SK-N-SH treated with all-trans-retinoic acid at 6 μM for 48 hours (cell line): ENCODE measurements around the gene JAML.
A peak's percentile ranks its signal among the peaks of the same experiment; 100 is the strongest.

ENCODE experiments used
- ATAC-seq: fragments of 200-7000 bp; cut with Tn5 transposase; 3 replicates; pipeline ENCODE4 v1.9.1; 2020; ENCODE audit warnings: mild to moderate bottlenecking, moderate library complexity
- ARNTL ChIP-seq: fragments of 450-650 bp; formaldehyde crosslinking; IDR thresholded peaks from 2 replicates; pipeline ENCODE4 v1.5.0; 2020; ENCODE audit warnings: low read depth, mild to moderate bottlenecking, moderate library complexity, borderline replicate concordance
- BACH2 ChIP-seq: fragments of 250-450 bp; sonication (Bioruptor Pico); IDR thresholded peaks from 2 replicates; pipeline ENCODE4 v1.9.0; 2021; ENCODE audit warnings: mild to moderate bottlenecking, borderline replicate concordance
- CREB5 ChIP-seq: fragments of 250-450 bp; sonication (Bioruptor Pico); IDR thresholded peaks from 2 replicates; pipeline ENCODE4 v1.5.1; 2020; ENCODE audit warnings: low read depth, mild to moderate bottlenecking, moderate library complexity
- CSDC2 ChIP-seq: fragments of 250-450 bp; sonication (Bioruptor Pico); IDR thresholded peaks from 2 replicates; pipeline ENCODE4 v1.5.0; 2020; ENCODE audit warnings: mild to moderate bottlenecking, moderate library complexity
- ESRRG ChIP-seq: fragments of 250-450 bp; sonication (Bioruptor Pico); IDR thresholded peaks from 2 replicates; pipeline ENCODE4 v1.6.1; 2021; ENCODE audit warnings: mild to moderate bottlenecking
- GLIS3 ChIP-seq: fragments of 250-450 bp; sonication (Bioruptor Pico); IDR thresholded peaks from 2 replicates; pipeline ENCODE4 v1.5.0; 2020; ENCODE audit warnings: mild to moderate bottlenecking, moderate library complexity
- ISL1 ChIP-seq: fragments of 250-450 bp; sonication (Bioruptor Pico); IDR thresholded peaks from 2 replicates; pipeline ENCODE4 v2.1.2; 2022; ENCODE audit warnings: mild to moderate bottlenecking, moderate library complexity
- OSR1 ChIP-seq: fragments of 250-450 bp; sonication (Bioruptor Pico); IDR thresholded peaks from 2 replicates; pipeline ENCODE4 v1.8.0; 2022; ENCODE audit warnings: moderate library complexity, mild to moderate bottlenecking, inconsistent platforms
- POU6F1 ChIP-seq: fragments of 250-450 bp; sonication (Bioruptor Pico); IDR thresholded peaks from 2 replicates; pipeline ENCODE4 v1.8.0; 2021; ENCODE audit warnings: low read depth, mild to moderate bottlenecking, moderate library complexity, borderline replicate concordance
- PPARA ChIP-seq: fragments of 250-450 bp; sonication (Bioruptor Pico); IDR thresholded peaks from 2 replicates; pipeline ENCODE4 v1.5.0; 2020; ENCODE audit warnings: mild to moderate bottlenecking, borderline replicate concordance
- RARB ChIP-seq: fragments of 250-450 bp; sonication (Bioruptor Pico); IDR thresholded peaks from 2 replicates; pipeline ENCODE4 v1.8.0; 2021; ENCODE audit warnings: mild to moderate bottlenecking, moderate library complexity
- SNAI2 ChIP-seq: fragments of 250-450 bp; sonication (Bioruptor Pico); IDR thresholded peaks from 2 replicates; pipeline ENCODE4 v1.5.0; 2020; ENCODE audit warnings: mild to moderate bottlenecking, moderate library complexity
- TCF4 ChIP-seq: fragments of 250-450 bp; sonication (Bioruptor Pico); IDR thresholded peaks from 2 replicates; pipeline ENCODE4 v1.8.0; 2021; ENCODE audit warnings: mild to moderate bottlenecking, moderate library complexity, borderline replicate concordance
- TOX ChIP-seq: fragments of 250-450 bp; sonication (Bioruptor Pico); IDR thresholded peaks from 2 replicates; pipeline ENCODE4 v1.8.0; 2021; ENCODE audit warnings: mild to moderate bottlenecking, moderate library complexity, borderline replicate concordance
- TSHZ2 ChIP-seq: fragments of 250-450 bp; sonication (Bioruptor Pico); IDR thresholded peaks from 2 replicates; pipeline ENCODE4 v1.5.0; 2020; ENCODE audit warnings: mild to moderate bottlenecking, moderate library complexity
- ZC3H10 ChIP-seq: fragments of 250-450 bp; sonication (Bioruptor Pico); IDR thresholded peaks from 2 replicates; pipeline ENCODE4 v1.5.1; 2021; ENCODE audit warnings: mild to moderate bottlenecking, moderate library complexity
- ZFP3 ChIP-seq: fragments of 250-450 bp; sonication (Bioruptor Pico); IDR thresholded peaks from 2 replicates; pipeline ENCODE4 v1.5.0; 2020; ENCODE audit warnings: mild to moderate bottlenecking, moderate library complexity
- ZFP30 ChIP-seq: fragments of 450-650 bp; formaldehyde crosslinking; IDR thresholded peaks from 2 replicates; pipeline ENCODE4 v1.5.0; 2022; ENCODE audit warnings: mild to moderate bottlenecking, moderate library complexity
- ZNF565 ChIP-seq: fragments of 450-650 bp; formaldehyde crosslinking; conservative IDR thresholded peaks from 2 replicates; pipeline ENCODE4 v1.5.0; 2020; ENCODE audit warnings: low read depth, mild to moderate bottlenecking, moderate library complexity
- ZNF70 ChIP-seq: fragments of 450-650 bp; formaldehyde crosslinking; IDR thresholded peaks from 2 replicates; pipeline ENCODE4 v1.5.0; 2020; ENCODE audit warnings: mild to moderate bottlenecking, moderate library complexity
- ZNF8 ChIP-seq: fragments of 450-650 bp; formaldehyde crosslinking; IDR thresholded peaks from 2 replicates; pipeline ENCODE4 v1.5.0; 2020; ENCODE audit warnings: mild to moderate bottlenecking, moderate library complexity
- TF ChIP-seq, protein P1 (sequence below): fragments of 250-450 bp; sonication (Bioruptor Pico); IDR thresholded peaks from 2 replicates; pipeline ENCODE4 v1.5.1; 2021; ENCODE audit warnings: mild to moderate bottlenecking, moderate library complexity
- TF ChIP-seq, protein P2 (sequence below): fragments of 250-450 bp; sonication (Bioruptor Pico); IDR thresholded peaks from 2 replicates; pipeline ENCODE4 v1.8.0; 2020; ENCODE audit warnings: mild to moderate bottlenecking, moderate library complexity, borderline replicate concordance

JAML gene

GRCh38 chr11:118258410-118258809, 33.6 kb upstream of the JAML start (continued):
- TF ChIP-seq ARNTL (CRISPR knock-in tag), result no peak
- no peak for TF ChIP-seq SNAI2
- TF ChIP-seq ZFP30 (CRISPR knock-in tag), result no peak
- TF ChIP-seq ZNF70 (CRISPR knock-in tag), result no peak
- TF ChIP-seq ZNF565 (CRISPR knock-in tag), result no peak

DNA sequence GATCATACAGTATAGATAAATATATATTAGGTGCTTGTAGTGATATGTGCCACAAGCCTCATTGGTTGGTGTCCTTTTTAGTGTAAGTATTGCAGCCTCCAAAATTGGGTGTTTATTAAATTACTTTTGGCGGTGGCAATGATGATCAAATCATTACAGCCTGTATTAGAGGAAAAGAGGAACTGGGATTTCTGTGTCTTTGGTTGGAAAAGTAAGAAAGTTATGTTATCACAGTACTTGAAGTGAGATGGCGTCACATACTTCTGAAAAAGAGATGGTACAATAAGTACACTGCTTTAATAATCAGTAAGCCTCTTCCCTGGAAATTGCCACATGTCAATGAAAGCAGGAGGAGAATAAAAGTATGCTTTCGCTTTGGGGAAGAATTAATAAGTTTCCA, 27.9 kb upstream of the JAML start:
- no peak for ATAC-seq
- no peak for TF ChIP-seq TOX (CRISPR knock-in tag)
- TF ChIP-seq ZC3H10 (CRISPR knock-in tag), result no peak
- no peak for TF ChIP-seq POU6F1
- no peak for TF ChIP-seq PPARA (CRISPR knock-in tag)
- TF ChIP-seq SNAI2, result no peak
- TF ChIP-seq ARNTL (CRISPR knock-in tag), result no peak
- no peak for TF ChIP-seq TCF4 (CRISPR knock-in tag)
- TF ChIP-seq ZNF8 (CRISPR knock-in tag), result no peak
- TF ChIP-seq OSR1 (CRISPR knock-in tag), result no peak
- TF ChIP-seq CSDC2, result no peak
- TF ChIP-seq TSHZ2, result no peak
- TF ChIP-seq, protein P1, sequence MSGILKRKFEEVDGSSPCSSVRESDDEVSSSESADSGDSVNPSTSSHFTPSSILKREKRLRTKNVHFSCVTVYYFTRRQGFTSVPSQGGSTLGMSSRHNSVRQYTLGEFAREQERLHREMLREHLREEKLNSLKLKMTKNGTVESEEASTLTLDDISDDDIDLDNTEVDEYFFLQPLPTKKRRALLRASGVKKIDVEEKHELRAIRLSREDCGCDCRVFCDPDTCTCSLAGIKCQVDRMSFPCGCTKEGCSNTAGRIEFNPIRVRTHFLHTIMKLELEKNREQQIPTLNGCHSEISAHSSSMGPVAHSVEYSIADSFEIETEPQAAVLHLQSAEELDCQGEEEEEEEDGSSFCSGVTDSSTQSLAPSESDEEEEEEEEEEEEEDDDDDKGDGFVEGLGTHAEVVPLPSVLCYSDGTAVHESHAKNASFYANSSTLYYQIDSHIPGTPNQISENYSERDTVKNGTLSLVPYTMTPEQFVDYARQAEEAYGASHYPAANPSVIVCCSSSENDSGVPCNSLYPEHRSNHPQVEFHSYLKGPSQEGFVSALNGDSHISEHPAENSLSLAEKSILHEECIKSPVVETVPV (CRISPR knock-in tag), result no peak
- no peak for TF ChIP-seq ZFP30 (CRISPR knock-in tag)
- no peak for TF ChIP-seq BACH2 (CRISPR knock-in tag)
- TF ChIP-seq, protein P2, sequence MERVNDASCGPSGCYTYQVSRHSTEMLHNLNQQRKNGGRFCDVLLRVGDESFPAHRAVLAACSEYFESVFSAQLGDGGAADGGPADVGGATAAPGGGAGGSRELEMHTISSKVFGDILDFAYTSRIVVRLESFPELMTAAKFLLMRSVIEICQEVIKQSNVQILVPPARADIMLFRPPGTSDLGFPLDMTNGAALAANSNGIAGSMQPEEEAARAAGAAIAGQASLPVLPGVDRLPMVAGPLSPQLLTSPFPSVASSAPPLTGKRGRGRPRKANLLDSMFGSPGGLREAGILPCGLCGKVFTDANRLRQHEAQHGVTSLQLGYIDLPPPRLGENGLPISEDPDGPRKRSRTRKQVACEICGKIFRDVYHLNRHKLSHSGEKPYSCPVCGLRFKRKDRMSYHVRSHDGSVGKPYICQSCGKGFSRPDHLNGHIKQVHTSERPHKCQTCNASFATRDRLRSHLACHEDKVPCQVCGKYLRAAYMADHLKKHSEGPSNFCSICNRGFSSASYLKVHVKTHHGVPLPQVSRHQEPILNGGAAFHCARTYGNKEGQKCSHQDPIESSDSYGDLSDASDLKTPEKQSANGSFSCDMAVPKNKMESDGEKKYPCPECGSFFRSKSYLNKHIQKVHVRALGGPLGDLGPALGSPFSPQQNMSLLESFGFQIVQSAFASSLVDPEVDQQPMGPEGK, result no peak
- no peak for TF ChIP-seq GLIS3 (CRISPR knock-in tag)
- TF ChIP-seq ZNF70 (CRISPR knock-in tag), result no peak
- TF ChIP-seq ZNF565 (CRISPR knock-in tag), result no peak

DNA sequence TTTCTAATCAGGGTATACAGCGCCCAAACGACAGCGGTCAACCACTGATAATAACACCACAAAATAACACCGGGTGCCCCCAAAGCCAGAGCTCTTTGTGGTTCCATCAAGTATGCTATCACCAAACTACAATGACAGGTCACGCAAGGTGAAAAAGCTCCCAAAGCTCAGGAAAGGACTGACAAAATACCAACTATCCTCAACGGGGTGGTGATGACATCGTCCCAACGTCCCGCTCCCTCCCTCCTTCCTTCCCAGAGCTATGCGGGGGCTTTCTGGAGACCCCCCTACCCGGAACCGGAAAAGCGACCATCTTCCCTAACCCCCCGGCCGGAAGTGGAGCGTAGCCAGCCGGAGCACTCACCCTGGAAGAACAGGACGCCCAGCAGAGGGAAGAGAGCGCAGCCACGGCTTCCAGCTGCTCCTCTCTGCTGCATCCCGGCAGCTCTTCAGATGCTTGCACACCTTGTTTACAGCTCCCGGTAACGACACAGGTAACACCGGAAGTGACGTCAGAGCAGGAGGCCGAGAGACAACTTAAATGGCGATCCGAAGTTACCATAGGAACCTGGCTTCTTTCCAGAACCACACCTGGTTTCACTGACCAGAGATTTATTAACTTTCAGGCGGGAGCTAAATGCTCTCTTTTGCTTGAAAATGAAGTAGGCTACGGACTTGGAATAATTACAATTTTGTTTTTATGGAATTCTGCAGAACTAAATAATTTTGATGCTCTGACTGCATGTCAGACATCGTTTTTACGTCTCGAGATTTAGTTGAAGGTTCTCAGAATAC, 27.2 kb upstream of the JAML start, which contains the start of gene MPZL3:
MPZL3 (minus strand) TSS at position 508 of the 795 bp plus-strand sequence; CDS start at position 437, 71 bp downstream.
- peak; percentile 59 for ATAC-seq
- TF ChIP-seq ISL1 (CRISPR knock-in tag) (peak; percentile 63), TCF4 (CRISPR knock-in tag) (no peak), BACH2 (CRISPR knock-in tag) (peak; percentile 77; the same call in 1 of the 2 replicates), RARB (no peak), OSR1 (CRISPR knock-in tag) (peak; percentile 81; the same call in 1 of the 2 replicates), ZNF565 (CRISPR knock-in tag) (peak; percentile 69; the same call in 1 of the 2 replicates), ARNTL (CRISPR knock-in tag) (no peak), ZNF8 (CRISPR knock-in tag) (peak; percentile 70), ZFP3 (CRISPR knock-in tag) (peak; percentile 86), ESRRG (CRISPR knock-in tag) (no peak), CREB5 (CRISPR knock-in tag) (0 out of 2 replicates have a peak, but pooled peaks have one; percentile 50), POU6F1 (no peak; the same call in 1 of the 2 replicates), TSHZ2 (peak; percentile 95)
